PC-9 (cell line): ENCODE data around the gene ZDHHC17. TPM values are rescaled to one million over a fixed set of nuclear protein-coding genes. Genes with fewer than 3 reads are reported as not detected.

Source experiments
- BruUV-seq: library from RNA; stranded (reverse); fragments of 400-500 nt; replicated peaks from 2 replicates; lab custom pipeline; 2021; lab: Mats Ljungman, UMichigan
- CTCF ChIA-PET: fragments of 300-600 bp; sonication (Branson Sonifier 250); formaldehyde crosslinking; loops from one replicate; lab custom pipeline; 2022; ENCODE audit warnings: antibody characterized with exemption; lab: Charles Lee
- POLR2A ChIA-PET: fragments of 300-600 bp; sonication (Branson Sonifier 250); formaldehyde crosslinking; loops from one replicate; lab custom pipeline; 2022; ENCODE audit warnings: antibody characterized with exemption; ENCODE audit not compliant: unreplicated experiment; lab: Charles Lee
- DNase-seq, 2 experiments: peaks; one replicate each; pipeline versions ENCODE4 v3.0.0 to v3.0.0-alpha.2; 2015 to 2022; ENCODE audit warnings: mixed read lengths in 1 of 2
- H2AFZ ChIP-seq: fragments of 200-600 bp; sonication (generic); 2 replicates; pipeline ENCODE4 v1.8.1; 2017; ENCODE audit warnings: antibody characterized with exemption
- H3F3A ChIP-seq: fragments of 200-600 bp; sonication (generic); 2 replicates; pipeline ENCODE4 v1.8.1; 2017; ENCODE audit warnings: antibody characterized with exemption, mild to moderate bottlenecking, low read depth; ENCODE audit not compliant: insufficient read depth
- H3K27ac ChIP-seq: fragments of 200-600 bp; sonication (generic); 2 replicates; pipeline ENCODE4 v1.6.1; 2016; ENCODE audit warnings: mixed run types
- H3K27me3 ChIP-seq: fragments of 200-600 bp; sonication (generic); 2 replicates; pipeline ENCODE4 v1.6.1; 2016; ENCODE audit warnings: low read depth, mixed run types; ENCODE audit not compliant: insufficient read depth
- H3K36me3 ChIP-seq: fragments of 200-600 bp; sonication (generic); 2 replicates; pipeline ENCODE4 v1.6.1; 2016; ENCODE audit warnings: low read depth, mixed run types
- H3K4me1 ChIP-seq: fragments of 200-600 bp; sonication (generic); replicated peaks from 2 replicates; pipeline ENCODE4 v1.6.1; 2016; ENCODE audit warnings: mixed run types; ENCODE audit not compliant: insufficient read depth
- H3K4me2 ChIP-seq: fragments of 200-600 bp; sonication (generic); 2 replicates; pipeline ENCODE4 v1.6.1; 2017; ENCODE audit warnings: mixed run types
- H3K4me3 ChIP-seq: fragments of 200-600 bp; sonication (generic); 2 replicates; pipeline ENCODE4 v1.6.1; 2016; ENCODE audit warnings: mixed run types
- H3K79me2 ChIP-seq: fragments of 200-600 bp; sonication (generic); 2 replicates; pipeline ENCODE4 v1.6.1; 2017; ENCODE audit warnings: low read depth, mixed run types
- H3K9me2 ChIP-seq: fragments of 200-600 bp; sonication (generic); 2 replicates; pipeline ENCODE4 v1.8.1; 2017; ENCODE audit warnings: mild to moderate bottlenecking; ENCODE audit not compliant: insufficient read depth
- H3K9me3 ChIP-seq: fragments of 200-600 bp; sonication (generic); 2 replicates; pipeline ENCODE4 v1.8.1; 2016; ENCODE audit warnings: low read depth; ENCODE audit not compliant: insufficient read depth
- H4K20me1 ChIP-seq: fragments of 200-600 bp; sonication (generic); 2 replicates; pipeline ENCODE4 v1.8.1; 2017; ENCODE audit not compliant: insufficient read depth
- CTCF ChIP-seq: fragments of 200-600 bp; sonication (generic); conservative IDR thresholded peaks from 2 replicates; pipeline ENCODE4 v1.6.1; 2017; ENCODE audit warnings: mixed run types, antibody characterized with exemption, mild to moderate bottlenecking, moderate library complexity
- EZH2 ChIP-seq: fragments of 200-600 bp; sonication (generic); IDR thresholded peaks from 2 replicates; pipeline ENCODE4 v1.8.0; 2017; ENCODE audit warnings: antibody characterized with exemption, low read depth
- intact Hi-C: fragments of 100-400 bp; cut with micrococcal nuclease; formaldehyde crosslinking; loops from one replicate; pipeline ENCODE4 v1.10.0; 2022; ENCODE audit not compliant: unreplicated experiment
- total RNA-seq: library from RNA; stranded (reverse); gene quantifications from 2 replicates; pipeline ENCODE4 v1.2.3, GENCODE V29; 2021

Gene ZDHHC17
- total RNA-seq, 1 experiment from 2014 or later, result 24.7 TPM

GRCh38 chr12:76878899-76879709, 115.2 kb downstream of the ZDHHC17 start, which contains the start of gene CSRP2:
TSS of gene CSRP2 (minus strand) at chr12:76879019. CDS start at chr12:76866260, 12,759 bp downstream.
- peak within 1 kb of the TSS; percentile 72 for H3K4me3 ChIP-seq
- no peaks in the 10 kb centered on the region for H3K9me2 ChIP-seq
- H2AFZ ChIP-seq, result peak within 1 kb of the TSS; percentile 99
- no peaks in the 10 kb centered on the region for H3K27me3 ChIP-seq
- peak within 1 kb of the TSS; percentile 92 for H3K4me2 ChIP-seq
- POLR2A ChIA-PET, result interaction anchor here (0.5 kb wide), 1 partner anchor 415 kb away, joined by 3 read pairs; no protein-coding TSS in a partner anchor
- no peaks in the 10 kb centered on the region for H3K36me3 ChIP-seq
- H3K79me2 ChIP-seq, result no peaks in the 10 kb centered on the region
- no peaks in the 10 kb centered on the region for H3K9me3 ChIP-seq
- intact Hi-C loops, result no loop called here
- H3K27ac ChIP-seq, result no peak within 1 kb of the TSS
- no peaks in the 10 kb centered on the region for H3F3A ChIP-seq
- TF ChIP-seq EZH2 (no peak), CTCF (no peak)
- H4K20me1 ChIP-seq, result no peaks in the 10 kb centered on the region
- no TSS peak for BruUV-seq
- no peaks in the 10 kb centered on the region for H3K4me1 ChIP-seq
- CTCF ChIA-PET, result interaction anchor here (0.8 kb wide), 1 partner anchor 1750 kb away, joined by 4 read pairs; no protein-coding TSS in a partner anchor
- peak; percentile 57 to 86 for DNase-seq

GRCh38 chr12:76879710-76880518, 116.0 kb downstream of the ZDHHC17 start:
- intact Hi-C loops, result no loop called here
- H3K9me2 ChIP-seq, result no peaks in the 10 kb centered on the region
- ChIA-PET CTCF (interaction anchor here (0.6 to 0.8 kb wide), 2 partner anchors 73 to 1749 kb away, joined by 4 to 6 read pairs; no protein-coding TSS in a partner anchor), POLR2A (no interaction called here)
- TF ChIP-seq CTCF (no peak), EZH2 (no peak)
- H3K36me3 ChIP-seq, result no peaks in the 10 kb centered on the region
- no peaks in the 10 kb centered on the region for H3K9me3 ChIP-seq
- H3K4me3 ChIP-seq, result peak overlapping the region; percentile 72; the same call in 1 of the 2 replicates
- DNase-seq, result no peak
- H2AFZ ChIP-seq, result 0 out of 2 replicates have a peak overlapping the region, but pooled peaks have one; percentile 99
- no peaks in the 10 kb centered on the region for H3F3A ChIP-seq
- H3K4me2 ChIP-seq, result peak overlapping the region; percentile 92; the same call in 1 of the 2 replicates
- H3K4me1 ChIP-seq, result no peaks in the 10 kb centered on the region
- no peak overlapping the region for H3K27ac ChIP-seq
- H4K20me1 ChIP-seq, result no peaks in the 10 kb centered on the region
- H3K79me2 ChIP-seq, result no peaks in the 10 kb centered on the region
- BruUV-seq, result no TSS peak
- H3K27me3 ChIP-seq, result no peaks in the 10 kb centered on the region

GRCh38 chr12:76880519-76881023, 116.7 kb downstream of the ZDHHC17 start:
- TF ChIP-seq EZH2 (no peak), CTCF (no peak)
- Histone ChIP-seq H3K4me2 (no peak overlapping the region), H3K4me3 (no peak overlapping the region), H3F3A (no peaks in the 10 kb centered on the region), H4K20me1 (no peaks in the 10 kb centered on the region), H3K9me2 (no peaks in the 10 kb centered on the region), H3K27me3 (no peaks in the 10 kb centered on the region), H3K4me1 (no peaks in the 10 kb centered on the region), H3K79me2 (no peaks in the 10 kb centered on the region), H3K9me3 (no peaks in the 10 kb centered on the region), H2AFZ (no peak overlapping the region), H3K36me3 (no peaks in the 10 kb centered on the region), H3K27ac (no peak overlapping the region)
- ChIA-PET POLR2A (no interaction called here), CTCF (interaction anchor here (0.6 kb wide), 1 partner anchor 73 kb away, joined by 6 read pairs; no protein-coding TSS in a partner anchor)
- no peak for DNase-seq
- no TSS peak for BruUV-seq
- intact Hi-C loops, result no loop called here
